ENCODE measurements around the gene TAS1R3. TPM values are rescaled to one million over a fixed set of nuclear protein-coding genes. Genes with fewer than 3 reads are reported as not detected.

The TAS1R3 gene
- total RNA-seq, 1 donor from 2014 or later: 0.50 TPM

DNA sequence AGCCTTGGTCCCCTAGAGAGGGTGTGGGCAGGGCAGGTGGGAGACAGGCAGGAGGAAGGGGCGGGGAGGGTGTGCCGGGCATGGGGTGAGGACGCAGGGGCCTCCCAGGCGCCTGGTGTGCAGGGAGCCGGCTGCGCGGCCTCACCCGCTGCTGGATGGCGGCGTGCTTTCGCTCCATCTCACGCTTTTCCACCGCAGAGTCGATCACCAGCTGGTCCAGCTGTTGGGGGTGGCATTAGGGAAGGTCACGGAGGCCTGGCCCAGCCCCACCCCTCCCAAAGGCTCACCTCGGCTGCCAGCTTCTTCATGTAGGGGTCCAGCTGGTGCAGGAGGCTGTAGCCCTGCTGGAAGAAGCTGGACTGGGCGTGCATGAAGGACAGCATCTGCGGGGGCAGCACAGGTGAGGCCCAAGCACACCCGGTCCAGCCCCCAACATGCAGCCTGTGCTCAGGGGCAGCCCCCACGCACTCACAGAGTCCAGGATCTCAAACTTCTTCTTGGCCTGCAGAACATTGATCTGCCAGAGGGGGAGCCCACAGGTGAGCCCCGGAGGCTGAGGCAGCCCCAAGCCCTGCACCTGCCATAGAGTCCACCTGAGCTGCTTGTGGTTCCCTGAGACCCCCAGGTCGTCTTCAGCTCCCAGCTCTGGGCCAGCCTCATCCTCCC is 31.3 kb upstream of the TAS1R3 start:
- Mint-ChIP-seq H3K4me1 (ENCODE audit: low read depth, unreplicated experiment) (peaks cover 2% of the 10 kb centered on the region), H3K27me3 (ENCODE audit: low read depth, unreplicated experiment) (no peaks in the 10 kb centered on the region), H3K27ac (ENCODE audit: unreplicated experiment) (no peak overlapping the region), H3K4me3 (ENCODE audit: unreplicated experiment) (no peak overlapping the region), H3K9me3 (ENCODE audit: unreplicated experiment) (no peaks in the 10 kb centered on the region), H3K36me3 (ENCODE audit: low read depth, unreplicated experiment) (no peaks in the 10 kb centered on the region)
- Histone ChIP-seq H3K4me2 (ENCODE audit: low read length) (no peak overlapping the region), H3K36me3 (ENCODE audit: insufficient read depth, low read length) (no peaks in the 10 kb centered on the region), H3K27ac (ENCODE audit: low read depth, low read length) (no peak overlapping the region), H3K27me3 (ENCODE audit: insufficient read depth, low read length) (no peaks in the 10 kb centered on the region), H2AFZ (ENCODE audit: low read depth, low read length) (no peak overlapping the region), H3K4me3 (ENCODE audit: insufficient read depth, low read depth, low read length) (no peak overlapping the region), H3K9ac (ENCODE audit: low read length) (no peak overlapping the region), H3K79me2 (ENCODE audit: insufficient read depth, low read length) (peaks cover 15% of the 10 kb centered on the region), H4K20me1 (ENCODE audit: insufficient read depth, low read length) (peaks cover 49% of the 10 kb centered on the region), H3K9me3 (ENCODE audit: insufficient read depth, low read depth, low read length) (no peaks in the 10 kb centered on the region), H3K4me1 (ENCODE audit: insufficient read depth, low read length) (peaks cover 7% of the 10 kb centered on the region)
- FAIRE-seq (no peak), DNase-seq (ENCODE audit: low read depth) (no peak)
- no peak for TF ChIP-seq EZH2 (IDR thresholded peaks at IDR 0.05; ENCODE audit: insufficient read depth, low read length)
- TF ChIP-seq CTCF (IDR thresholded peaks at IDR 0.05; ENCODE audit: insufficient read depth, low read depth, low read length): peak; percentile 12

- Histone ChIP-seq H3K4me3 (ENCODE audit: insufficient read depth, low read depth, low read length) (no peak overlapping the region), H3K9me3 (ENCODE audit: insufficient read depth, low read depth, low read length) (no peaks in the 10 kb centered on the region), H4K20me1 (ENCODE audit: insufficient read depth, low read length) (peaks cover 54% of the 10 kb centered on the region), H3K36me3 (ENCODE audit: insufficient read depth, low read length) (no peaks in the 10 kb centered on the region), H3K27ac (ENCODE audit: low read depth, low read length) (no peak overlapping the region), H3K4me1 (ENCODE audit: insufficient read depth, low read length) (peaks cover 12% of the 10 kb centered on the region), H3K79me2 (ENCODE audit: insufficient read depth, low read length) (peaks cover 21% of the 10 kb centered on the region), H3K9ac (ENCODE audit: low read length) (no peak overlapping the region), H2AFZ (ENCODE audit: low read depth, low read length) (no peak overlapping the region), H3K27me3 (ENCODE audit: insufficient read depth, low read length) (no peaks in the 10 kb centered on the region), H3K4me2 (ENCODE audit: low read length) (no peak overlapping the region)
- Mint-ChIP-seq H3K4me3 (ENCODE audit: unreplicated experiment) (no peak overlapping the region), H3K4me1 (ENCODE audit: low read depth, unreplicated experiment) (peaks cover 2% of the 10 kb centered on the region), H3K36me3 (ENCODE audit: low read depth, unreplicated experiment) (no peaks in the 10 kb centered on the region), H3K27ac (ENCODE audit: unreplicated experiment) (peak overlapping the region; percentile 18), H3K27me3 (ENCODE audit: low read depth, unreplicated experiment) (no peaks in the 10 kb centered on the region), H3K9me3 (ENCODE audit: unreplicated experiment) (no peaks in the 10 kb centered on the region)
- TF ChIP-seq EZH2 (IDR thresholded peaks at IDR 0.05; ENCODE audit: insufficient read depth, low read length) (no peak), CTCF (IDR thresholded peaks at IDR 0.05; ENCODE audit: insufficient read depth, low read depth, low read length) (no peak)
- FAIRE-seq (no peak), DNase-seq (ENCODE audit: low read depth) (no peak)
Observed at GRCh38 chr1:1300352-1300739, 30.7 kb upstream of the TAS1R3 start.

DNA sequence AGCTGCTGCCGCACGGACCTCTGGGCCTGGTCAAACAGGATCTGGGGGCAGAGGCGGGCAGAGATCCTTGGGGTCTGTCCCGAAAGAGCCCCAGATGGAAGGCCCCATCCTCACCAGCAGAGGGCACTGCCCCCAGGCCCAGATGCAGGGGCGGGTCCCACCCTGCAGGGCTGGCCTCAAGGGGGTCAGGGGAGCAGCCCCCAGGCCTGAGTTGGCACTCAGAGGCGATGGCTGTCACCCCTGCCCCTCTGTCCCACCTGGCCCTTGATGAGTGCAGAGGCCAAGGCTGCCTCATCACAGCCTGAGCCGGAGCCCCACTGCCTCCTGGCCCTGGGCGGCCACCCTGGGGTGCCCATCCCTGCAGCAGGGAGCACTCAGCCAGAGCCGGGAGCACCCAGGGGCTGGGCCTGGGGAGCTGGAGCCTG is 29.1 kb upstream of the TAS1R3 start:
- no peaks in the 10 kb centered on the region for H3K9me3 Mint-ChIP-seq (ENCODE audit: unreplicated experiment)
- FAIRE-seq (no peak), DNase-seq (ENCODE audit: low read depth) (no peak)
- no peak for TF ChIP-seq CTCF (IDR thresholded peaks at IDR 0.05; ENCODE audit: insufficient read depth, low read depth, low read length)
- TF ChIP-seq EZH2 (IDR thresholded peaks at IDR 0.05; ENCODE audit: insufficient read depth, low read length): no peak
- H3K9me3 ChIP-seq (ENCODE audit: insufficient read depth, low read depth, low read length): no peaks in the 10 kb centered on the region
- H3K79me2 ChIP-seq (ENCODE audit: insufficient read depth, low read length): peaks cover 37% of the 10 kb centered on the region
- no peak overlapping the region for H2AFZ ChIP-seq (ENCODE audit: low read depth, low read length)
- no peak overlapping the region for H3K27ac Mint-ChIP-seq (ENCODE audit: unreplicated experiment)
- no peaks in the 10 kb centered on the region for H3K27me3 ChIP-seq (ENCODE audit: insufficient read depth, low read length)
- no peak overlapping the region for H3K4me3 ChIP-seq (ENCODE audit: insufficient read depth, low read depth, low read length)
- no peak overlapping the region for H3K27ac ChIP-seq (ENCODE audit: low read depth, low read length)
- H3K36me3 Mint-ChIP-seq (ENCODE audit: low read depth, unreplicated experiment): peaks cover 4% of the 10 kb centered on the region
- peaks cover 71% of the 10 kb centered on the region for H4K20me1 ChIP-seq (ENCODE audit: insufficient read depth, low read length)
- peaks cover 29% of the 10 kb centered on the region for H3K4me1 ChIP-seq (ENCODE audit: insufficient read depth, low read length)
- no peak overlapping the region for H3K9ac ChIP-seq (ENCODE audit: low read length)
- no peaks in the 10 kb centered on the region for H3K27me3 Mint-ChIP-seq (ENCODE audit: low read depth, unreplicated experiment)
- H3K4me3 Mint-ChIP-seq (ENCODE audit: unreplicated experiment): no peak overlapping the region
- no peak overlapping the region for H3K4me2 ChIP-seq (ENCODE audit: low read length)
- H3K4me1 Mint-ChIP-seq (ENCODE audit: low read depth, unreplicated experiment): peaks cover 8% of the 10 kb centered on the region
- H3K36me3 ChIP-seq (ENCODE audit: insufficient read depth, low read length): no peaks in the 10 kb centered on the region

Measured in astrocyte (in vitro differentiated cells and primary cell).